GM12801 (cell line): ENCODE results near the gene TFF3.

Source experiments
- CTCF ChIP-seq: IDR thresholded peaks from one replicate; pipeline ENCODE4 v1.5.1; 2011; ENCODE audit warnings: control low read depth; ENCODE audit not compliant: insufficient read length; ENCODE audit errors: extremely low read depth

Gene TFF3

DNA sequence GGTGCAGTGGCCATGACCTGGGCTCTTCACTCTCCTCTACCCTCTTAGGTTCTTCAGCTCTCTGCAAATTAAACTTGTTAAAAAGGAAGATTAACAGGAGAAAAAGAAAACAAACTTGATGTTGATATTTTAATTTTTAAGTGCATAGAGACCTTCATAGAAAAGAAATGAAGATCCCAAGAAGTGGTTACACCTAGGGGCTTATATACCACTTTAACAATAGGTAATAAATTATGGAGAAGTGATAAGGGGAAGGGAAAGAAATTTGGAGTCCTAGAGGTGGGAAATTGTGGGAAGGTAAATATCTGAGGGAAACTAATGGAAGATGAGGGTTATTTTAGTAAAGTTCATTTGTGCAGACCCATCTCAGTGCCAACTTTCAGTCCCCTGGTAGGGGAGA lies 16.5 kb upstream of the TFF3 start:
- no peak for TF ChIP-seq CTCF

DNA sequence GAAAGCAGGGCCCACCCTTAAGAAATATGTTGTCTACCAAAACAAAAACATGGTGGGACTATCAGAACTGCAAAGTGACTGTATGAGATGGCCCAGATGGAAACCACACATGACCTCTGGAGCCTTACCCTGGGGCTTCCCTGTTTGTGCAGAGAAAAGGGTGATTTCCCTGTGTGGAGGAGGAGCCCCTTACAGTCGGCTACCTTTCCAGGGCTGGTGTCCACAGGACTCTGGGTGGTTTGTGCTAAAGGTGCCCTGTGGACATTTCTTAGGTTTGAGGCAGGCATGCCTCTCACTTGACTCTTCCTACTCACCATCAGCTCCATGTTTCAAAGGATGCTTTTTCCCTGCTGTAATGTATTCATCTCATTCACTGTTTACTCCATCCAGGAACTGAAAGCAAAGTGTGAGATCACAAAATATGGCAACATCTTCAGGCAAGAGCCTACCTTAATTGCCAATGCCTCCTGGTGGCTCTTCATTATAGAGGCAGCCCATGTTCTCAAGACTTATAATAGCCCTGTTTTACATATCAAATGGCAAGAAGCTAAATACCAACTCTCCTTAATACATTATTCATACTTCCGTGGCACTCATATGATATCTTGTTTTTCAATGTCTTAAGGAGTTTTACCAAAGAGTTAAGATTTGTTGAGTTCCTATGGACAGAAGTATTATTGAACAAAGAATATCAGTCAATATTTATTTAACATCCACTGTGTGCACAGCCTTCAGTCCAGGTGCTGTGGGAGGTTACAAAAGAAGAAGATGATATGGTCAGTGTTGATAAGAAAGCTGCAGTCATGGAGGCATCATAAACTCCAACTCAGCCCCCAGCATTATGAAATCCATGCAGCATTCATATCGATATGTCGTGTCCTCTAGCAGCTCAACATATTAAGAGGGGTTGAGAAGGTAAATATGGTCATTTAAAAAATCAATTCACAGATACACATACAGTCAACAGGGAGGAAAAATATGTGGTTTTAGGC lies 15.5 kb upstream of the TFF3 start:
- TF ChIP-seq CTCF, result no peak

GRCh38 chr21:42324896-42325295 lies 9.7 kb upstream of the TFF3 start:
- no peak for TF ChIP-seq CTCF

GRCh38 chr21:42321845-42322244 lies 6.6 kb upstream of the TFF3 start:
- no peak for TF ChIP-seq CTCF

GRCh38 chr21:42321231-42321630 lies 6.0 kb upstream of the TFF3 start:
- TF ChIP-seq CTCF, result no peak

DNA sequence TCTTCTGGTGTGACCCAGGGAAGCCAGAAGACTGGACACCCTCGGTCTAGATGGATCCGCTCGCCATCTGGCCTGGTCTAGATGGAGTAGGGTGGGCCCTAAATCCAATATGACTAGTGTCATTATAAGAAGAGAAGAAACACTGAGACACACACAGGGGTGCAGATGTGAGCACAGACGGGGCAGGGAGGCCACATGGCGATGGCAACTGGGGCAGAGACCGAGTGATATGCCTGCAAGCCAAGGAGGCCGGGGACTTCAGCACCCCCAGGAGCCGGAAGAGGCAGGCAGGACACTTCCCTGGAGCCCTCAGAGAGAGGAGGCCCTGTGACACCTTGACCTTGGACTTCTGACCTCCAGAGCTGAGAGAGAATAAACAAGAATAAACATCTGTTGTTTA lies 5.6 kb upstream of the TFF3 start:
- TF ChIP-seq CTCF, result no peak

GRCh38 chr21:42319851-42320572 lies 4.8 kb upstream of the TFF3 start:
- no peak for TF ChIP-seq CTCF
